GM21390 (cell line): Measurements from ENCODE around the gene WDR6.

Experiments used
- ATAC-seq: cut with Tn5 transposase; IDR thresholded peaks from one replicate; pipeline ENCODE4 v1.9.1; 2021; ENCODE audit not compliant: unreplicated experiment

The WDR6 gene, protein sequence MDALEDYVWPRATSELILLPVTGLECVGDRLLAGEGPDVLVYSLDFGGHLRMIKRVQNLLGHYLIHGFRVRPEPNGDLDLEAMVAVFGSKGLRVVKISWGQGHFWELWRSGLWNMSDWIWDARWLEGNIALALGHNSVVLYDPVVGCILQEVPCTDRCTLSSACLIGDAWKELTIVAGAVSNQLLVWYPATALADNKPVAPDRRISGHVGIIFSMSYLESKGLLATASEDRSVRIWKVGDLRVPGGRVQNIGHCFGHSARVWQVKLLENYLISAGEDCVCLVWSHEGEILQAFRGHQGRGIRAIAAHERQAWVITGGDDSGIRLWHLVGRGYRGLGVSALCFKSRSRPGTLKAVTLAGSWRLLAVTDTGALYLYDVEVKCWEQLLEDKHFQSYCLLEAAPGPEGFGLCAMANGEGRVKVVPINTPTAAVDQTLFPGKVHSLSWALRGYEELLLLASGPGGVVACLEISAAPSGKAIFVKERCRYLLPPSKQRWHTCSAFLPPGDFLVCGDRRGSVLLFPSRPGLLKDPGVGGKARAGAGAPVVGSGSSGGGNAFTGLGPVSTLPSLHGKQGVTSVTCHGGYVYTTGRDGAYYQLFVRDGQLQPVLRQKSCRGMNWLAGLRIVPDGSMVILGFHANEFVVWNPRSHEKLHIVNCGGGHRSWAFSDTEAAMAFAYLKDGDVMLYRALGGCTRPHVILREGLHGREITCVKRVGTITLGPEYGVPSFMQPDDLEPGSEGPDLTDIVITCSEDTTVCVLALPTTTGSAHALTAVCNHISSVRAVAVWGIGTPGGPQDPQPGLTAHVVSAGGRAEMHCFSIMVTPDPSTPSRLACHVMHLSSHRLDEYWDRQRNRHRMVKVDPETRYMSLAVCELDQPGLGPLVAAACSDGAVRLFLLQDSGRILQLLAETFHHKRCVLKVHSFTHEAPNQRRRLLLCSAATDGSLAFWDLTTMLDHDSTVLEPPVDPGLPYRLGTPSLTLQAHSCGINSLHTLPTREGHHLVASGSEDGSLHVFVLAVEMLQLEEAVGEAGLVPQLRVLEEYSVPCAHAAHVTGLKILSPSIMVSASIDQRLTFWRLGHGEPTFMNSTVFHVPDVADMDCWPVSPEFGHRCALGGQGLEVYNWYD

DNA sequence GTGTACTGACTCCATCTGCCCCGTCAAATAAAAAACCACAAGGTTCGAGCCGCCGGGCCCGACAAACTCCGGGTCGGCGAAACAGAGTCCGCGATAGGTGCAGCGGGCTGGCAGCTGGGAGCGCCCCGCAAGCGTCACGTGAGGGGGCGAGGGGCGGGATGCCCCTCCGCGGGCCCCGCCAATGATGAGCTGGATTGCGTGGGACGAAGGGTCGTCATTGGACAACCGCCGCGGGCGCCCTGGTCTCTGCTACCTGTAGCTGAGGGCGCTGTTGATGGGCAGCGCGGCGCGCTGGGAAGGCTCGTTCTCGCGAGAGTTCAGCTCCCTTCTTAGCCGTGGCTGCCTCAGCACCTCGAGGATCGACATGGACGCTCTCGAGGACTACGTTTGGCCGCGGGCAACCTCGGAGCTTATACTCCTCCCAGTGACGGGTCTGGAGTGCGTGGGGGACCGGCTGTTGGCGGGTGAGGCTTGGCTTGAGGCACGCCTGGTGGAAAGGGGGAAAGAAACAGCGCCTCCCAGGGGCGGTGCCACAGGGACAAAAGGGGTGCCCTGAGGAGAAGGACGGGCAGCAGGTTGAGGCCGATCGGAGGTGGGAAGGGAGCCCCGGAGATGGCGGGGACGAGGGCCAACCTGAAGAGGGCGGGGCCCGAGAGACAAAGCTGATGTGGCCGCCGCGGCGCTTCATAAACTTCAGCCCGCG lies at the start of gene WDR6:
WDR6 (plus strand) TSS at position 324 of the 703 bp plus-strand sequence; CDS start at position 365, 41 bp downstream.
- peak; percentile 83 for ATAC-seq

DNA sequence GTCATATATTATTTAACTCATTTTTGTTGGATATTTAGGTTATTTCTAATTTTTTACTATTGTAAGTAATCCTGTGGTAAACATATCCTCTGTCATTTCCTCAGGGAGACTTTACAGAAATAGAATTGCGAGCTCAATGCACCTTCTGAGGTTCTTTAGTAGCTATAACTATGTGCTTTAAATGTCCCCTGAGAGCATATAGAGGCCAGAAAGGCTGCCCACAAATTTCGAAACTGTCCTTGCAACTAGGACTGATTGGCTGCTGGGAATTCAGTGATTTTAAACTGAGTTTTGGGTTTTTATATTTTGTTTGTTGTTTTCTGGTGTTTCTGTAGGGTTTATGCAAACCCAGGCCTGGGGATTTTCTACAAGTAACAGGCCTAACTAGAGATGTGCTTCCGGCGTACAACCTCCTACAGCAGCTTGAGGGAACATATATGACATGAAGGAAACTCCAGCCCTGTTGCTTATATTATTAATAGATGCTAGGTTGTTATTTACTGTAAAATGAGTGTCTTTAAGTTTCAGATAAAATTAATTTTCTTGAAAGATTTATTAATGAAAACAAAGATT lies 46.3 kb upstream of the WDR6 start:
- no peak for ATAC-seq

DNA sequence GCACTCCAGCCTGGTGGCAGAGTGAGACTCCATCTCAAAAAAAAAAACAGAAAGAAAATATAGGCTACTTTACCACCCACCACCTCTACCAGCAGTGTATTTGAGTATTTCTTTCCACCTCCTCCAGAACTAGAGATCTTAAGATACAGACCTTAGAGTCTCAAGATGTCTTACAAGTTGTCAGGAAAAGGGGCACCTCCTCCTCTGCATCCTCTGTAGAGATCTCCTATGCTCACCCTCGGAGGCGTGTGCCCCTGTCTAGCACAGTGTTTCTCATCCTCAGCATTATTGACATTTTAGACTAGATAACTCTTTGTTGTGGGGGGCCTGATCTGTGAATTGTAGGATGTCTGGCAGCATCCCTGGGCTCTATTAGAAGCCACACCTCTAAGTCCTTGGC lies 44.9 kb upstream of the WDR6 start:
- no peak for ATAC-seq

DNA sequence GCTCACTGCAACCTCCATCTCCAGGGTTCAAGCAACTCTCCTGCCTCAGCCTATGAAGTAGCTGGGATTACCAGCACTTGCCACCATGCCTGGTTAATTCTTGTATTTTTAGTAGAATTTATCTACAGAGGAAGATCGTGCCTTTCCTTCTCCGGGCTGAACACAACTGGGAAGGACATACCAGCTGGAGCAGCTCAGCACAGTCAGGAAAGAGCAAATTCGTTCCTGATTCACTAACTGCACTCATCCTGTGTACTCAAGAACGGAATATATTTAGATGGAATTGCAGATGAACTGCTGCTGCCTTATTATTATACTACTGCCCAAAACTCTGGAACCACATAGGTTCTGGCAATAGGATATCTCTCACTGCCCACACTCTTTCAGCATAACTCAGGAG lies 44.3 kb upstream of the WDR6 start:
- no peak for ATAC-seq

DNA sequence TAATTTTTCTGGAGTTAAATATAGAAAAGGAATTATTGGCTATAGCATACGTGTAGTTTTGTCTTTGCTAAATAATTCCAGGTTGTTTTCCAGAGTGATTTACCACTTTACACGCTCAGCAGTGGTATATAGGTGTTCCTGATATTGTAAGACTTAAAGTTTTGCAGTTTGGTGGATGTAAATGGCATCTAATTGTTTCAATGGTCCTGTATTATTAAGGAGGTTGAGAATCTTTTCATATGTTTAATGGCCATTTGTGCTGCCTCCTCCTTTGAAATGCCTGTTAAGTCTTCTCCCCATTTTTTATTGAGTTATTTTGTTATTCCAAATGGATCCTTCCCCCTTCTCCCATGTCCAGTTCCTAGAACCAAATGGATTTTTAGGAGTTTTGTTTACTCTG lies 43.6 kb upstream of the WDR6 start:
- no peak for ATAC-seq

DNA sequence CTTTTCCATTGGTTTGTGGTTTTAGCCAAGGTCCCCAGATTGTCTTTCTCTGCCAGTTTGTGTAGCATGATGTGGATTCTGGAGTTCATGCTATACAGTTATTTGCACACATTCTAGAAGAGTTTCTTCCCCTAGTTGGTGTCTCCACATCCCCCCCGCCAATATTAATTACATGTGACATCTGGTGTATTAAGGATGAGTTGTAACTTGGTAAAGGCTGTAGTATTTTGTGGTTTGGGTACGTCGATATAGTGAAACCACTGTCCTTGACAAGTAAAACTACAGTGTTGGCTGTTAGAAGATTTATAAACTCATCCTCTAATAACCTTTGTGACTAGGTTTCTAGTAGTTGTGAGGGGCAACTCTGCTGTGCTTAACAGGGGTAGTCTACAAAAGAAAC lies 40.8 kb upstream of the WDR6 start:
- no peak for ATAC-seq

DNA sequence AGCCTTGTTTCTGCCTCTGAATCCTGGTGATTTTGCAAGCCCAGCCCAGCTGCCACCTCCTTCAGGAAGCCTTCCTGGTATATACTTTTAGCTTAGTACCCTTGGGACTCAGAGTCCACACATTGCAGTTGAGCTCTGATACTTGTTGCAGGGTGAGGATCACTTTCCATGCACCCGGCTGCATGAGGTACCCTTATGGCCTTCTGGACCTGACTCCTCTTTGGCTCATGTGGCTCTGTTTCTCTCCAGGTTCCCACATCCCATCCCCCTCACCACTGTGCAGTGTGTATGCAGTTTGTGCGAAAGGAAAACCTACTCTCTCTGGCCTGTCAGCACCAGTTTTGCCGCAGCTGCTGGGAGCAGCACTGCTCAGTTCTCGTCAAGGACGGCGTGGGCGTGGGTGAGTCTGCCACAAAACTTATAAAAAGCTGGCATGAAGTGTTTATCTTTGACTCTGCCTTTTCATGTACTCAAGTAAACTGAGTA lies 40.3 kb upstream of the WDR6 start:
- ATAC-seq = no peak

DNA sequence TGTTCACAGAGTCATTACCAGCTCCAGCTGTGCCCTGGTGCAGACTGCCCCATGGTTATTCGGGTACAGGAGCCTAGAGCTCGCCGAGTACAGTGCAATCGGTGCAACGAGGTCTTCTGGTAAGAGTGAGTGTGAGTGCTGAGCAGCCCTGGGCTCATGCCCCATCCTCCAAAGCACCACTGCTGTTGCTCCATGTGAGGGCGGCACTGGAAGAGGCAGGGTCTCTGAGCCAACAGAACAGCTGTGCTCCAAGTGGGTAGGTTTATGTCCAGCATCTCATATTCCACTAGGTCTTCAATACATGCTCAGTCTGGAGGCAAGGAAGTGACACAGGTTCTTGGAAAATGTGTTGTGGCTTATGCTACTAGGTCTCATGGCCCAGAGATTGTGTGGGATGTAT lies 36.6 kb upstream of the WDR6 start:
- no peak for ATAC-seq

DNA sequence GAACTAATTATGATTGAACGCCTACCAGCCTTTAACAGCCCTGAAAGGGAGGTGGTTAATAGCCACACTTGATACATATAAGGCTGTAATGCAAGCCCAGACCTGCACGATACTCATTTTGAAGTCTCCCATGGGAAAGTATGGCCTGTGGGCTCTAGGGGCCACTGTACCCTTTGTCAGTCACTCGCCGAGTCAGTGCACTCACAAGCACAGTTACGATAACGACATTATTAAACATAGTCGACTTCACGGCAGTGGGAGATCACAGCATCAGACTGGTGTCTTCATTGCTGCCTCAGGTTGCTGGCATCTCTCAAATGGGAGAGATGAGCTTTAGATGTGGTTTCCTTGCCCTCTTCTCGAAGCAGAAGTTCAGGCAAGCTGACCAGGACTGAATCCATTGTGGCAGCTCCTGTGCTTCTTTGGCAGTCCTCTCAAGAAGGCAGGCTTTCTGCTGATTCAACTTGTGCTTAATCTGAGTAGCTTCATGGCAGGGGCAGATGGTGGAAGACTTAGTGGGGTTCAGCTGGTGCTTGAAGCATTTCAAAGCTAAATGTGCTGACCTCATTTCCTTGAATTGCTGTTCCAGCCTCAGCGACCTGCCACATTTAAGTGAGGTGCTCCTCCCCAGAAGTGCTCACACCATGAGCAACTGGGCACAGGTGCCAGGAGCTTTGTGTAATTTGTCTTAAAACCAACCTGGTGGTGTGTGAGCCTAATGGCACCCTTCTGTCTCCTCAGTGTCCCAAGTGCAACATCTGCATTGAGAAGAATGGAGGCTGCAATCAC lies 32.9 kb upstream of the WDR6 start:
- ATAC-seq = no peak

DNA sequence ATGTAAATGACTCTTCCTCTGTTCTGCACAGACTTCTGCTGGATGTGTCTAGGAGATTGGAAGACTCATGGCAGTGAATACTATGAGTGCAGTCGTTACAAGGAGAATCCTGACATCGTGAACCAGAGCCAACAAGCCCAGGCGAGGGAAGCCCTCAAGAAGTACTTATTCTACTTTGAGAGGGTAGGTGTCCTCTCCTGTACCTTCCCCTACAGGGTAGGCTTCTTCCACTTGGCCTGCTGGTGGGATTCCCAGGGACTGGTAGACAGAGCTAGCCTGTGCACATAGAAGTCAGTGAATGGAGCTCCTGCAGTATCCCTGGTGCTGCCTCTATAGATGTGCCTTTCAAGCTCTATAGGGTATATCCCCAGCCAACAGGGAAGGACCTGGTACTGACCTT lies 27.7 kb upstream of the WDR6 start:
- ATAC-seq = no peak

DNA sequence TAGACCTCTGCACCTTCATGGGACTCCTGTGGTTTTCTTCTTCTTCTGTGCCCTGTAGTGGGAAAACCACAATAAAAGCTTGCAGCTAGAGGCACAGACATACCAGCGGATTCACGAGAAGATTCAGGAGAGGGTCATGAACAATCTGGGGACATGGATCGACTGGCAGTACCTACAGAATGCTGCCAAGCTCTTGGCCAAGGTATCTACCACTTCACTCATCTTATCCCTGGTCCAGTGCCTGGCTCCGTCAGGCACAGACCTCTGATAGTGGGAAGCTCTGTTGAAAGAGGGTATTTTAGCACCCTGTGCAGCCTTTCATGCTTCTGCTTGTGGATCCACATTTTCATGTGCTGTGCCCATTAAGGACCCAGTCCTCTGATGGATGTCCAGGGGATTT lies 26.9 kb upstream of the WDR6 start:
- ATAC-seq = no peak

DNA sequence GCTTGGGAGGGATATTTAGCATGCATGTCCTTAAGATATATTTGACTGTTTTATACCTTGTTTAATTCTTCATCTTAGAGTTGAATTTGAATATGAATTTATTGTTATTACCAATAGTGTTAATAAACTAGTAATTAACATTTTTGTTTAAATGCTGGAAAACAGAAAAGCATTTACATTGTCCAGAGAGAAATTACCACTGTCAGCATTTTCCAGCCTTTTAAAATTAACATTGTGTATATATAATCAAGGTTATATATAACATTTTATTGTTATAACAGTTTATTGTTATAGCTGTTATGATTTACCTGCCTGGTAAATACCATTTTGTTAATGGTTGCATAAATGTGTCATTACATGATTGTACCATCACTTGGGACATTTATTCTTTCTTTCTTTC lies 25.2 kb upstream of the WDR6 start:
- no peak for ATAC-seq

DNA sequence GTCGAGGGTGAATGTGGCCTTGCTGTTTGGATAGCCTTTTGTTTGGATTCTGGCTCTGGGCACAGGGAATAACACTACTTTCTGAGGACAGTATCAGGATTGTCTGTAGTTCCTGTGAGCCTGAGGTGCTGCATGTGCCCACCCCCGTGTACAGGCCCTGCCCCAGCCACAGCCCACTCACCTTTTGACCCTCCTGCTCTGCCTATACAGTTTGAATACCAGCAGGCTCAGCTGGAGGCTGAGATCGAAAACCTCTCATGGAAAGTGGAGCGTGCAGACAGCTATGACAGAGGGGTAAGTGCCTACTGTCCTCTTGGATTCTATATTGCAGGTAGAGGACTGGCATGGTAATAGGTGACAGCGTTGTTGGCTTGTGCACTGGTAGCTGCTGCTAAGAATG lies 24.5 kb upstream of the WDR6 start:
- ATAC-seq = no peak

DNA sequence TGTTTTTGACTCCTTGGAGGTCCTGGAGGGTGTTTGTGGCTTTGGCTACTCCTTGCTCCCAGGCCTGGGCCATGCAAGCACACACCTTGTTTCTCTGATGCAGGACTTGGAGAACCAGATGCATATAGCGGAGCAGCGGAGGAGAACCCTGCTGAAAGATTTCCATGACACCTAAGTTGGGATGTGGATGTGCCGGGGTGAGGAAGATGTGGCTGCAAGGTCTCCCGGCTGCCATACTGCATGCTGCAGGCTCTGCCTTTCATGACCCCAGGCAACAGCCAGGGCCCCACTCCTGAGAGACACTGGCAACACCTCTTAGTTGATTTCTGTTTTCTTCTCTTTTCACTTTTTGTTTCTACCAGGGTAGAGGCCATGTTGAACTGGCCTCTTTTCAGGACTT lies 24.1 kb upstream of the WDR6 start:
- ATAC-seq = no peak

DNA sequence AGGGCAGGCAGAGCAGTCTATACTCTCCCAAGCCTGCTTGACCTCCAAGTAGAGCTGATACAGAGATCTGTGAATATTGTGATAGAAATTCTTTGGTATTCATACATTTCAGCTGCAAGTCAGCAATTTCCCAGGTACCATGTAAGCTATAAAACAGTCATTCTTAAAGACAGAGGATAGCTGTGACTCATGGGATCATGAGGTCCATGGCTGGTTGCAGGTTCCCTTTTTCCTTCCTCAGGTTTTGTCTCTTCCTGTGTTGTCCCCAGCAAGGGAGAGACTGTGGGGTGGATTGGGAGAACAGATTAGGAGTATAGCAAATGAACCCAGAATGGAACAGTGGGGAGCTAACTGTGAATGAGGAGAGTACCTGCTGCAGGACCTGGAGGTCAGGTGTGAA lies 22.5 kb upstream of the WDR6 start:
- no peak for ATAC-seq

DNA sequence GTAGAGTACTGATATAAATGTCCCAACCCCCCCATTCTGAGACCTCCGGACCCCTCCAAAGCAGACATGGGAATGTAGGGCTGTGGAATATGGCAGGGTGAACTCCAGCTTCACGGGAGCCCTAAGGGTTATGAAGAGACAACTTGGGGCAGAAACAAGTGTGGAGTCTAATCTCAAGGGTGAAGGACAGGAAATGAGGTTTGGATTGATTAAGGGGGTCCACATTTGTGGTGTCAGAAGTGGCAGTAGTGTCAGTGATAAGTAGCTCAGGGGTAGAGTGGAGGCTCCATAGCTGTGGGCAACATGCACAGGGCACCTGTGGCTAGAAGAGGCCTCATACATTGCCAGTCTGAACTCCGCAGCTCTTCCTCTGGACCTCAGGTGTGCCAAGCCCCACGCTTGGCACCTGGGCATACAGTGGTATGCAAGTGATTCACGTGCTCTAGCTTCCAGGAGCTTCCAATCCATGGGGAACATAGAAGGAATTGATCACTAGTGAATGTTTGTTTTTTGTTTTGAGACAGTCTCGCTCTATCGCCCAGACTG lies 21.3 kb upstream of the WDR6 start:
- no peak for ATAC-seq

DNA sequence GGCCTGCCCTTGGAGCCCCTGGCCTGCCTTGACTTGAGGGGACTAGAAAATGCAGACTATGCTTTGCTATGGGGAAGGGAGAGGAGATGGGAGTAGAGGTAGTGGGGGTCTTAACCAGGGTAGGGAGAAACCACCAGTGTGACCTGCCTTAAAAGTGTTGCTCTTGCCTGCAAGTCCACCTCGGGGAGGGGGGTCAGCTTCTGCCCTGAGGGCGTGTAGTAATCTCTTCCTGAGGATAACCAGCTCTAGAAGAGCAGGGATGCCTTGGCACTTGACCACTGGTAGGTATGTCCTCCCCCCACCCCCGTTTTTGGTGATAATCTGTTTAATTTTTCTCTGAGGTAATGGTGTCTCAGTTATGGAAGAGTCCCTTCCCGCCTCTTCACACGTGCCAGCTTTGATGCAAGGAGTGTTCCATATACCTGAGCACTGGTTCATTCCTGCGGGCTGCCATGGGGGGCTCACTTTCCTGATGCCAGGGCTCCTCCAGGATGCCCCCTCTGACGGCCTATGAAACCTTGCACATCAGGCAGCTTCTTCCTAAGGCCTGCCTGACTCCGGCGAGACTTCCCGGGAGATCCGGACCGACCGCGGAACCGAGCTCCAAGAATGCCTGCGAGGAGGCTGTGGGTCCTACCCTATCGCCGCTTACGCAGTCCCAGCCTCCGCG lies 17.9 kb upstream of the WDR6 start:
- ATAC-seq = peak; percentile 3

DNA sequence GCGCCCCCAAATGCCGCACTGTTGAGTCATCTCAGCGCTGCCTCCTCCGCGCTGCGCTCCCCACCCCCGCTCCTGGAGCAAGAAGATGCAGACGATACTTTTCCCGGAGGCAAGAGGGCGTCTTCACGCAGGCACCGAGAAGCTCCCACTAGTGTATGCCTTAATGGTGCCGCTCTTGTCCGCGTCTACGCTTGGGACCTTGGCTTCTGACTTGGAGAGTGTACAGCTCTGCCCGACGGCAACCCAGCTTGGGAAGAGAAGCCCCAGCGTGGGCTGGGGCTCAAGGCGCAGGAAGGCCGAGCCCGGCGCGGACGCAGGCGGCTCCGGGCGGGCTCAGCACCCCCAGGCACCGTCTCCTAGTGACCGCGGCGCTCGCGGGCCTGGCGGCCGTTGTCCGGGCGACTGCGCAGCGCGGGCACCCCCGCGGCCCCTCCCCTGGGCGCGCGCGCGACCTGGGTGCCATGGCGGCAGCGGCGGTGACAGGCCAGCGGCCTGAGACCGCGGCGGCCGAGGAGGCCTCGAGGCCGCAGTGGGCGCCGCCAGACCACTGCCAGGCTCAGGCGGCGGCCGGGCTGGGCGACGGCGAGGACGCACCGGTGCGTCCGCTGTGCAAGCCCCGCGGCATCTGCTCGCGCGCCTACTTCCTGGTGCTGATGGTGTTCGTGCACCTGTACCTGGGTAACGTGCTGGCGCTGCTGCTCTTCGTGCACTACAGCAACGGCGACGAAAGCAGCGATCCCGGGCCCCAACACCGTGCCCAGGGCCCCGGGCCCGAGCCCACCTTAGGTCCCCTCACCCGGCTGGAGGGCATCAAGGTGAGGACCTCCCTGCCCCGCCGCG lies 17.2 kb upstream of the WDR6 start, which contains the start of gene P4HTM:
P4HTM (plus strand) TSS at position 446 of the 840 bp plus-strand sequence; CDS start at position 462, 16 bp downstream.
- peak; percentile 48 for ATAC-seq
